ENCODE measurements around the gene ADD2. TPM values are rescaled to one million over a fixed set of nuclear protein-coding genes. Genes with fewer than 3 reads are reported as not detected.
A peak's percentile ranks its signal among the peaks of the same experiment; 100 is the strongest.

ADD2 gene
- total RNA-seq, 1 donor from 2014 or later = 1.4 TPM

DNA sequence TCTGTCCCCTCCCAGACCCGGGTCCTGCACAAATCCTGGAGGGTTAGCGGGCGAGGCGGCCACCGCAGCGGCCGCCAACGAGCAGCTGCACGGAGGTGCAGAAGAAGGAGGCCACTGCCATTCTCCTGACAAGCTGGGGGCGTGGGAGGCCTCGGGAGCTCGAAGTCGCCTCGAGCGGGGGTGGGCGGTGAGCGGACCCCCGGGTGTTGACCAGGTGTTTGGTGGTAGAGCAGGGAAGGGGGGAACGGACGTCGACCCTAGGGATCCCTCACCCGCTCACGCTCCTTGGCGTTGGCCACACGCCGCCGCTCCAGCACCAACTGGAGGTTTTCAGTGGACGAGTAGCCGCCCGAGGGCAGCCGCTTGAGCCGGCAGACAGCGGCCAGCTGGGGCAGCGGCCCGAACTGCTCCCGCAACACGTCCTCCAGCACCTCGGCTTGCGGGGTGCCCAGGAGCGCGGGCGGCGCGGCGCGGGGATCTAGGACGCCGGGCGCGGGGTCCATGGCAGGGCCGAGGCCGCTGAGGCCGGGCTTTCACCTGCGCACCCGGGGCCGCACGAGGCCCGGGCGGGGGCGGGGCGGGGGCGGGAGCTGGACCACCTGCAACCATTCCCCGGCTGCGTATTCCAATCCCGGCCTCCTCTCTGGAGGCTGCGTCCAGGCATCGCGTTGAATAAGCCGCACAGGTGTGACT is 22.3 kb upstream of the ADD2 start, which contains the start of gene FIGLA:
Gene FIGLA, minus strand, starts transcription at position 508 of the 693 bp plus-strand sequence. Its CDS starts 5 bp downstream, at position 503.
- ATAC-seq = peak; percentile 13
- Histone ChIP-seq H3K4me1 (peaks cover 9% of the 10 kb centered on the region), H3K27ac (no peak within 1 kb of the TSS), H3K27me3 (peaks cover 65% of the 10 kb centered on the region), H3K36me3 (no peaks in the 10 kb centered on the region), H3K9me3 (no peaks in the 10 kb centered on the region), H3K4me3 (peak within 1 kb of the TSS; percentile 25)
- DNase-seq = no peak
- TF ChIP-seq, protein P1, sequence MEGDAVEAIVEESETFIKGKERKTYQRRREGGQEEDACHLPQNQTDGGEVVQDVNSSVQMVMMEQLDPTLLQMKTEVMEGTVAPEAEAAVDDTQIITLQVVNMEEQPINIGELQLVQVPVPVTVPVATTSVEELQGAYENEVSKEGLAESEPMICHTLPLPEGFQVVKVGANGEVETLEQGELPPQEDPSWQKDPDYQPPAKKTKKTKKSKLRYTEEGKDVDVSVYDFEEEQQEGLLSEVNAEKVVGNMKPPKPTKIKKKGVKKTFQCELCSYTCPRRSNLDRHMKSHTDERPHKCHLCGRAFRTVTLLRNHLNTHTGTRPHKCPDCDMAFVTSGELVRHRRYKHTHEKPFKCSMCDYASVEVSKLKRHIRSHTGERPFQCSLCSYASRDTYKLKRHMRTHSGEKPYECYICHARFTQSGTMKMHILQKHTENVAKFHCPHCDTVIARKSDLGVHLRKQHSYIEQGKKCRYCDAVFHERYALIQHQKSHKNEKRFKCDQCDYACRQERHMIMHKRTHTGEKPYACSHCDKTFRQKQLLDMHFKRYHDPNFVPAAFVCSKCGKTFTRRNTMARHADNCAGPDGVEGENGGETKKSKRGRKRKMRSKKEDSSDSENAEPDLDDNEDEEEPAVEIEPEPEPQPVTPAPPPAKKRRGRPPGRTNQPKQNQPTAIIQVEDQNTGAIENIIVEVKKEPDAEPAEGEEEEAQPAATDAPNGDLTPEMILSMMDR (IDR thresholded peaks at IDR 0.05) = no peak
- intact Hi-C loops (cut with DNase I) = no loop called here

DNA sequence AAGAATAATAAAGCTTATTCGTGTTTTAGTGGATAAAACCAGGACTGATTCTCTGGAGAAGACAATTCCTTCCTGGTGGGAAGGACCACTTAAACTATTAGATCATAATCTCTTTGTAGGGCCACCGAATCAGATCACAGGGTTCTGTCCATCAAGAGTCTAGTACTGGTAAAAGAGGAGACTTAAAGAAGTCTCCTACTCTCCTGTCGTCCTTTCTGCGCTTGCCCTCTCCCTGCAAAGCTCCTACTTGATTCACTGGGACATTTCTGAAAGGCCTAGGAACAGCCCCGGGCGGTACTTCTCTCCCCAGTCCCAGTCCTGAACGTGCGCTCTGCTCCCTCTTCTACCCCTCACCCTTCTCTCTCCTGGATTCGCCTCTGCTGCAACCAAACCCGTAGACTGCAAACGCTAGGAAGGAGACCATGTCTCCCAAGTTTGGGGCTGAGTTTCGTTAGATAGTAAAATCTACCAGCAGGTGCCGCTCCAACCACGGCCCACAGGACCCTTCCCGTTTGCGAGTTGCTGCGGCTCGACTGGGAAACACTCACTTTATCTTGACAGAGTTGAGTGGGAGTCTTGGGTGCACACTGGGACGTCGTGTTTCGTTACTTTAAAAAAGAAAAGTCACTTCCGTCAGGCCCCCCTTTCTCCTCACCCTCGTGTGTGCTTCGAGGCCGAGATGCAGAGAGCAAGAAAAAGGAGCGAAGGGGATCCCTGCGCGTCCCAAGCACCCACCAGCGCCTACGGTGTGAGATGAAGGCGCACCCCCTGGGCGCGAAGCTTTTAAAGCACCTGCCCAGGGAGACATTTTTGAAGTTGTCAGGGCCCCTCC is 21.5 kb upstream of the ADD2 start:
- DNase-seq = peak; percentile 82
- Histone ChIP-seq H3K27me3 (peaks cover 64% of the 10 kb centered on the region), H3K4me1 (peaks cover 9% of the 10 kb centered on the region), H3K4me3 (peak overlapping the region; percentile 25), H3K27ac (no peak overlapping the region), H3K36me3 (no peaks in the 10 kb centered on the region), H3K9me3 (no peaks in the 10 kb centered on the region)
- peak; percentile 88 for ATAC-seq
- TF ChIP-seq, protein P1 (IDR thresholded peaks at IDR 0.05) = peak; percentile 60
- intact Hi-C loops (cut with DNase I) = no loop called here

DNA sequence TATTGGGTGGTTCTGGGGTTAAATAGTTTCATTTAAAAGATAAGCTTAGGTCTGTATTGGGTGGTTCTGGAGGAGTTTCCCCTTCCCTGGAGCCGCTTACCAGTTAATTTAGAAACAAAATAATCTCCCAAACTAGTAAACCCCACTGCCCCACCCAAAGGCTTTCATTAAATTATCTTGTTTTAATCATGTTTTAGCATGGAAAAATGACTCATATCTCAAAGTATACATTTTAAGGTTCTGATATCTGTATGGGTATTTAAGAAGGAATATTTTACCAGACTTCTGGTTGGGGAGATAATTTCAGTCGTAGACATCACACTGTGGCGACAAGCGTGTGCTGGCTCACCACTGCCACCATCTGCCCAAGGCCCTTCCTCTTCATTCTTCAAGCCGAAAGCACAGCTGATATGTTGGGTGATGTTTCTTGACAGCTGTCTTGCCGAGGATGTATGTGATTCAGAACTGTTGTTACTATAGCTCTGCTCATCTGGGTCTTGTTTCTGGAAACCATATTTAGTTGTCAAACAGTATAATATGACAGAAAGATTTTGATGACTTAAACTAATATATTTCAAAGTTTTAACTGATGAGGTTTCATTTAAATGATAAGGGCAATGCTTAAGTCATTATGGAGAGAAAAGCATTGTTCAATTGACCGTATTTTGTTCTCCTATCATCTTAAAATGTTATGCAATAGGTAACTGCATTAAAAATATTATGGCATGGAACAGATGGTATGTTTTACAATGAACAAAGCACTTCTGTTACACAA is 17.3 kb upstream of the ADD2 start:
- Histone ChIP-seq H3K9me3 (no peaks in the 10 kb centered on the region), H3K4me1 (peaks cover 6% of the 10 kb centered on the region), H3K4me3 (no peak overlapping the region), H3K27ac (no peak overlapping the region), H3K27me3 (peaks cover 36% of the 10 kb centered on the region), H3K36me3 (no peaks in the 10 kb centered on the region)
- intact Hi-C loops (cut with DNase I) = no loop called here
- ATAC-seq (peak; percentile 43), DNase-seq (no peak)
- TF ChIP-seq, protein P1 (IDR thresholded peaks at IDR 0.05) = peak; percentile 44

DNA sequence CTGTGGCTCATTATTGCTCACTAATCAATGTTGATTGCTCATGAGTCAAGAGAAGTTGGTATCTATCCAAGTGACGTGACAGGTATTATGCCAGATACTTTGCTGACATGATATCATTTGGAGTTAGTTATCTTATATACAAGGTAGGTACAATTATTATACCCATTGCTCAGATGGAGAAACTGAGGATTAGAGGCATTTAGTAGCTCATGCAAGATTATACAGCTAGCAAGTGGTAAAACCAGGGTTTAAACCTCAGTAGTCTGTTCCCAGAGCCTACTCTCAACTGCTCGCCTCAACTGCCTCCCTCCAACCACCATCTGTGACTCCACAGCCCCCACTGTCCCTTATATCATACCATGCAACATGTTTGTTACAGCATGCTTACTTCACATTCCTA is 16.3 kb upstream of the ADD2 start:
- intact Hi-C loops (cut with DNase I) = no loop called here
- DNase-seq (no peak), ATAC-seq (no peak)
- Histone ChIP-seq H3K4me1 (no peaks in the 10 kb centered on the region), H3K4me3 (no peak overlapping the region), H3K27ac (no peak overlapping the region), H3K9me3 (no peaks in the 10 kb centered on the region), H3K36me3 (no peaks in the 10 kb centered on the region), H3K27me3 (peaks cover 30% of the 10 kb centered on the region)
- TF ChIP-seq, protein P1 (IDR thresholded peaks at IDR 0.05) = no peak

DNA sequence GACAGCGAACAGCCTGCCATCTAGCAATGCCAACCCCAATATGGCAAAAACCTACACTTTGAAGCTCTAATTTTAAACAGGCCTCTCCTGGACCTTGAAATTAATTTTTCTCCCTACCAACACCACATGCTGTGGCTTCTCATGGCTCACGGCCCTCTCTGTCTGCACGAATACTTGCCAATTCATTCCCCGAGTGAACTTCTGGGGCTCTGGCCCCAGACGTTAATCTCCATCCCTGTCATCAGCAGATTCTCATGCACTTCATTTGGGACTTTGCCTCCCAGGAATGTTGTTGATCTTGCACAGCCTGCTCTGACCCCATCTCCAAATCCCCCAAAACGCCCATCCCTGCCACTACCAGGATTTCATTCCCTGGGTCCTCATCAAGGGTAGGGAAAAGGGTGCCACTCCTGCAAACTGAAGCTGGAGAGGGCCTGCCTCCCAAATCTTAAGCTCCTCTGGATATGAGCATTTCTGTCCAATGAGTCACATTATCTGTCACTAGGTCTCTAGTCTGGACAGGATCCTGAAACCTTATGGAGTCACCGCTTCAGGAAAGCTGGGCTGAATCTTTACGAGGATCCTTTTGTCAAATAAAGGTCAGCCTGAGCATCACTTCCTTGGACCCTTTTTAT is 12.0 kb upstream of the ADD2 start:
- H3K36me3 ChIP-seq = no peaks in the 10 kb centered on the region
- no peak for ATAC-seq
- TF ChIP-seq, protein P1 (IDR thresholded peaks at IDR 0.05) = no peak
- no peaks in the 10 kb centered on the region for H3K4me1 ChIP-seq
- H3K9me3 ChIP-seq = no peaks in the 10 kb centered on the region
- no peak overlapping the region for H3K27ac ChIP-seq
- DNase-seq = no peak
- H3K27me3 ChIP-seq = peaks cover 6% of the 10 kb centered on the region
- intact Hi-C loops (cut with DNase I) = no loop called here
- no peak overlapping the region for H3K4me3 ChIP-seq
